DMS79 (cell line): ENCODE data around the gene HSF2BP.
"Not testable (repeated sequence)": the region's sequence is repeated elsewhere in the genome, so short reads cannot be mapped to it uniquely, and the experiment has no call there.

ENCODE experiments used
- DNase-seq: peaks from one replicate; lab custom pipeline; 2025; lab: John Stamatoyannopoulos, UW

HSF2BP gene

DNA sequence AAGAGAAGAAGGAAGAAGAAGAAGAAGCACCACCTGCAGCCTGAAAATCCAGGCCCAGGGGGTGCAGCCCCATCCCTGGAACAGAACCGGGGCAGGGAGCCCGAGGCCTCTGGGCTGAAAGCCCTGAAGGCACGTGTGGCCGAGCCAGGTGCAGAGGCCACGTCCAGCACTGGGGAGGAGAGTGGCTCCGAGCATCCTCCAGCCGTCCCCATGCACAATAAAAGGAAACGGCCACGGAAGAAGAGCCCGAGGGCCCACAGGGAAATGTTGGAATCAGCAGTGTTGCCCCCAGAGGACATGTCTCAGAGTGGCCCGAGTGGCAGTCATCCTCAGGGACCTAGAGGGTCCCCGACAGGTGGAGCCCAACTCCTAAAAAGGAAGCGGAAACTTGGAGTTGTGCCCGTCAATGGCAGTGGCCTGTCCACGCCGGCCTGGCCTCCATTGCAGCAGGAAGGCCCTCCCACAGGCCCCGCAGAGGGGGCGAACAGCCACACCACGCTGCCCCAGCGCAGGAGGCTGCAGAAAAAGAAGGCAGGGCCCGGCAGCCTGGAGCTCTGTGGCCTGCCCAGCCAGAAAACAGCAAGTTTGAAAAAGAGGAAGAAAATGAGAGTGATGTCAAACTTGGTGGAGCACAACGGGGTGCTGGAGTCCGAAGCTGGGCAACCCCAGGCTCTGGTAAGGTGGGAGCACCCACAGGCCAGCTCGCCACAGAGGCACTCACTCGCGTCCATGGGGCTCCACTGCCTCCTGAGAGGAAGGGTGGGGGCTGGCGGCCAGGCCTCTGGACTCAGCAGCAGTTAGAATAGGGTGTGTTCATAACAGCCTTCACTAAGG is 28.5 kb upstream of the HSF2BP start:
- no peak for DNase-seq

DNA sequence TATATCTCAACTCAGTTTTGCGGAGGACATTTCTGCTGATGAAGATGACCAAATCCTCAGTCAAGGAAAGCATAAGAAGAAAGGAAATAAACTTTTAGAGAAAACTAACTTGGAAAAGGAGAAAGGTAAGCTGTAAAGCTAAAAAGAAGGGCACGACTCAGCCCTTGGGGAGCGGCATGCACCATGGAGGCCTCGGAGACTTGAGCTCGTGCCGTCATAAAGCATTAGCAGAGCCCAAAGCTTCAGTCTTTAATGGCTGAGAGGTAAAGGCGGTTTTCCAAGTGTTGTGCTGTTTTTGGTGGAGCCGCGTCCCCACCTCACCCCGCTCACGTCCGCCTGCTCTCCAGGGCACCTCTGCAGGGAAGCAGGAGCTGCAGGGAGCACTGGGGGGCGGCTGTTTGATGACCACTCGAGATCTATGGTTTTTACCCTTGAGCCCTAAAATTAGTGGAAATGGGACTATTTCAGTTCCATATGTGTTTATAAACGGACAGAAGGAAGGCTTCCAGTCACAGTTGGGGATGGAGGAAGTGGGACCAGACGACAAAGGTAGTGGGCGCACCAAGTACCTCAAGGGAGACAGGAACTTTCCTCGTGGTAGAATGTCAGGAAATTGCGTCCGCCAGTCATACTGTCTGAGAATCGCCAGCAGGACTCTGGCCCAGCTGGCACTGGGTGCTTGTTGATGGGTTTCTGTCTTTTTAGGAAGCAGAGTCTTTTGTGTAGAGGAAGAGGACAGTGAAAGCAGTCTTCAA is 27.7 kb upstream of the HSF2BP start:
- DNase-seq: no peak

DNA sequence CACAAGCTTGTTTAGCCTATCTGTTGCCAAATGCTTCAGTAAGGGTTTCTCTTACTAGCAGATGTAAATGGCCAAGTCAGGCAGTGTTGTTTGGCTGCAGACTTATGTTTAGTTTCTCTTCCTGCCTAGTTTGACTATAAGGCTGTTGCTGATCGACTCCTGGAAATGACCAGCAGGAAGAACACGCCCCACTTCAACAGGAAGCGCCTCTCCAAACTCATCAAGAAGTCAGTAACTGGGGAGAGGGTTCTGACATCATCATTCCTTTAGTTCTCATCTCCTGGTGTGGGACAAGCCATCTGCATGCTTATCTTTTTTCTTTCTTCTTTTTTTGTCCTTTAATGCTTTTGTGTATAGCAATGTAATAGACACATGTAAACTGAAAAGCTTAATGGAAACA is 25.1 kb upstream of the HSF2BP start:
- DNase-seq: no peak

DNA sequence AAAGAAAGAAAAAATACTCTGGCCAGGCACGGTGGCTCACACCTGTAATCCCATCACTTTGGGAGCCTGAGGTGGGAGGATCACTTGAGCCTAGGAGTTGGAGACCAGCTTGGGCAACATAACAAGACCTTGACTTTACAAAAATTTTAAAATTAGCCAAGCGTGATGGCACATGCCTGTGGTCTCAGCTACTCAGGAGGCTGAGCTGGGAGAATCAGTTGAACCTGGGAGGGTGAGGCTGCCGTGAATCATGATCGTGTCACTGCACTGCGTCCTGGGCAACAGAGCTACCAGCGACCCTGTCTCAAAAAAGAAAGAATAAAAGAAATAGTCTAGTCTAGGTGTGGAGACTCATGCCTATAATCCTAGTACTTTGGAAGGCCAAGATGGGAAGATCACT is 22.4 kb upstream of the HSF2BP start:
- DNase-seq: no peak

DNA sequence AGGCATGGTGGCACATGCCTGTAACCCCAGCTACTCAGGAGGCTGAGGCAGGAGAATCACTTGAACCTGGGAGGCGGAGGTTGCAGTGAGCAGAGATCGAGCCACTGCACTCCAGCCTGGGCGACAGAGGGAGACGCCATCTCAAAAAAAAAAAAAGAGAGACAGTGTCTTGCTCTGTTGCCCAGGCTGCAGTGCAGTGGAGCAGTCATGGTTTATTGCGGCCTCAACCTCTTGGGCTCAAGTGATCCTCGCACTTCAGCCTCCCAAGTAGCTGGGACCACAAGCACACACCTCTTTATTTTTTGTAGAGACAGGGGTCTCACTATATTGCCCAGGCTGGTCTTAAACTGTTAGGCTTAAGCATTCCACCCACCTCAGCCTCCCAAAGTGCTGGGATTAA is 21.1 kb upstream of the HSF2BP start:
- not testable (repeated sequence) for DNase-seq

DNA sequence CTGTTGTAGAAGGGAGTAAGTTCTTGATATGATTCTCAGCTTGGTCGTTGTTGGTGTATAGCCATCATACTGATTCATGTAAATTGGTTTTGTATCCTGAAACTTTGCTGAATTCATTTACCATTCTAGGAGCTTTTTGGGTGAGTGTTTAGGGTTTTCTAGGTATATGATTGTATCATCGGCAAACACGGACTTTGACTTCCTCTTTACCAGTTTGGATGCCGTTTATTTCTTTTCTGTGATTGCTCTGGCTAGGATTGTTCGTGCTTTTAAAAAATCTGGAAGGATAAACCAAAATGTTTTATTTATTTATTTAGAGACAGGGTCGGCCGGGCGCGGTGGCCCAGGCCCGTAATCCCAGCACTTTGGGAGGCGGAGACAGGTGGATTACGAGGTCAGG is 20.7 kb upstream of the HSF2BP start:
- DNase-seq: no peak

DNA sequence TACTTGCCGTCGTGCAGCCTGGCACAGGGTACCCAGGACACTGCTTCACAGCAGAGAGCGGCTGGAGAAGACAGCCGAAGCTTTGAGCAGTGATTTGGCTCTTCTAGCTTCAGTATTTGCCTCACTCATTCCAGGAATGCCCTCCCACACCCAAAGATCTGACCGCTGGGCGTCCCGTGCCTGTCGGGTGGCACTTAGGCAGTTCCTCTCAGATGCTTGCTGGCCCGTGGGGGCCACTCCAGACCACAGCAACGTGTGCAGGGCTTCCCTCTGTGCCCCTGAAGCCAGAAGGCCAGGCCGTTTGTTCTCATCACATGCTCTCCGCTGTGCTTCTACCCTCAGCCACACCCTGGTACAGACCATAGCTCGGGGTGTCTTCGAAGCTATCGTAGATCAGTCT is 17.1 kb upstream of the HSF2BP start:
- no peak for DNase-seq

DNA sequence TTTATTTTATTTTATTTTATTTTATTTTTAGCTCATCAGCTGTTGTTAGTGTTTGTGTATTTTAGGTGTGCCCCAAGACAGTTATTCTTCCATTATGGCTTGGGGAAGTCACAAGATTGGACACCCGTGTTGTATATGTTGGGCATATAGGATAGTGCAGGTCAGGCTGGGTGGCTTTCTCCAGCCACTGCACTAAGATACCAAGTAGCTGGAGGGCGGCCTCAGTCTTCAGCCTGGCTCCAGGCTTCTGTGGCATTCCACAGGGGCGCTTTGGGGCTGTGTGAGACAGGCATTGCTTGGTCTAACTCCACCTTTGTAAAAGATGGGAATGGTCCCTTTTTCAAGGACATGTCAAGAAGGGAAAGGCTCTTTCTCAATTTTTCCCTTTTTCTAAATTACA is 16.6 kb upstream of the HSF2BP start:
- no peak for DNase-seq

DNA sequence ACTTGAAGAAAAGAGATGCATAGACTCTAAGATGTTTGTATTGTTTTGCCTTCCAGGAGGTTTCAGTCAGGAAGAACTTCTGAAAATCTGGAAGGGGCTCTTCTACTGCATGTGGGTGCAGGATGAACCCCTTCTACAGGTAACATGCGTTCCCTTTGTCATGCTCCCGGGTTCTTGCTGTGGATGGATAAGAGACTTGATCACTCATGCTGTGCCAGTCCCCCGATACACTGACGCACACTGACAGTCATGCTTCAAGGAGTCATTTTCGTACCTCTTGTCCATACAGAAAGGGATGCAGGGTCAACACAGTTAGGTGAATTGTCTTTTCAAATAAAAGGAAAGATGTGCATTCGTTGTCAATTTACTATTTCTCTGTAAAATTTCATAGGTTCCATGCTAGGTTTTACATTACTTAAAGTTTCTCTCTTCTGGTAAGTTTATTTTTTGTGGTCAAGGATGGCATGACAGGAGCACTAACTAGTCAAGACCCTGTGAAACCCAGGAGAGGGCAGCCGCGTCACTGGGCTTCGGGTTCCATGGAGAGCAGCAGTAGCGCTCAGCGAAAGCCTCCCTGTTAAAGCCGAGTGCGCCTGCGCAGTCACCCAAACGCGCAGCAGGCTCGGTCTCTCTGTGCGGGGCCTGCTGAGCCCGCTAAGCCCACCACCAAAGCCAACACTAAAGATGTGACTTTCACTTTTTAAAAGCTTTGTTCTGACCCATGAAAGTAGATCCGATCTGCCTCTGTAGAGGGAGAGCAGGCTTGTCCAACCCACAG is 10.7 kb upstream of the HSF2BP start:
- no peak for DNase-seq

DNA sequence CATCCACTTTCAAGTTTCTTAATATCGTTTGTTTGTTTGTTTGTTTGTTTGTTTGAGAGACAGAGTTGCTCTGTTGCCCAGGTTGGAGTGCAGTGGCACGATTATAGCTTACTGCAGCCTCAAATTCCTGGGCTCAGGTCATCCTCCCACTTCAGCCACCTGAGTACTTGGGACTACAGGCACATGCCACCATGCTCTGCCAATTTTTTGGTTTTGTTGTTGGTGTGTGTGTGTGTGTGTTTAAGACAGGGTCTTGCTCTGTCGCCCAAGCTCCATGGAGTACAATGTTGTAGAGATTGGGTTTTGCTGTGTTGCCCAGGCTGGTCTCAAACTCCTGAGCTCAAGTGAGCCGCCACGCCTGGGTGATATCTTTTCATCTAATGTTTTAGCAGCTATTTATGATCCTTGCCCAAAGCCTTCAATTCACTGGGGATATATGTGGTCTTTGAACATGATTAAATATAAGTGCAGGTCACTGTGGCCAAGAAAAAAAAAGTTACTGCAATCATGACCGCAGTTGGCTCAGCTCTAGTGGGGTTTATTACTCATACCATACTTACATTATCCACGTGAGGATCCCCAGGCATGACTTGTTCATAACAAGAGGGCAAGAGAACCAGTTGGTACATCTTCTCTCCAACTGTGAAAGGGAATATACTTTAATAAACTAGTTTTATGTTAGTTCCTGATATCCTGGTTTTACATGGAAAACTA is 8.1 kb upstream of the HSF2BP start:
- DNase-seq: peak; percentile 84

DNA sequence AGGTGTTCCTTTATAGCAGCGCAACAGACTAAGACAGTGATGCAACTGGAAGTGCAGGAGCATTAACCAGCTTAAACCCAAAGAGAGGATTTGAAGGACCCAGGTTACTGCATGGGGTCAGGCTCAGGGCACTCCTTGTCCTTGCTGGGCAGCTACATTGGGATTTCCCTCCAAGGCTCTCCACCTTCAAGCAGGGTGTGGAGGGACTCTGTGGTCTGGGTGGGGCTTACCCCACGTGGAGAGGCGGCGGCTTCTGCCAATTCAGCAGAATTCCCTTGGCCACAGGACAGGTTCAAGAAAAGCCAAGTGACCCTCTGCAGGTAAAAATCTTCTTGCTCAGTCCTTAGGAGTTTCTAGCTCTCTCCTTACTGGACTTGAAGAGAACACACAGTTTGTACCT is 6.6 kb upstream of the HSF2BP start:
- no peak for DNase-seq

DNA sequence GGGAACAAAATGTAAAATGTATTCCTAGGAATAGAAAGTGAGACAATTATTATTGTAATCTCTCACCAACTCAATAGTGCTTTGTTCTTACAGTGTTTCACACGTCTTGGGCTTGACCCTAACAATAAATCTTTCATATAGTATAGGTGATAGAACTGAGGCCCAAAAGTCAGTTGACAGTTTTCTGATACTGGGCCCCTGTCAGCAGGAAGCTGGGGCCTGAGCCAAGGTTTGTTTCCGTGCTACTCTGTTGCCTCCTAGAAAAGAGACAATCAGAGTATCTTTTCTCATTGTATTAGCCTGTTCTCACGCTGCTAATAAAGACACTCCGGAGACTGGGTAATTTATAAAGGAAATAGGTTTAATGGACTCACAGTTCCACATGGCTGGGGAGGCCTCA is 5.1 kb upstream of the HSF2BP start:
- DNase-seq: no peak

DNA sequence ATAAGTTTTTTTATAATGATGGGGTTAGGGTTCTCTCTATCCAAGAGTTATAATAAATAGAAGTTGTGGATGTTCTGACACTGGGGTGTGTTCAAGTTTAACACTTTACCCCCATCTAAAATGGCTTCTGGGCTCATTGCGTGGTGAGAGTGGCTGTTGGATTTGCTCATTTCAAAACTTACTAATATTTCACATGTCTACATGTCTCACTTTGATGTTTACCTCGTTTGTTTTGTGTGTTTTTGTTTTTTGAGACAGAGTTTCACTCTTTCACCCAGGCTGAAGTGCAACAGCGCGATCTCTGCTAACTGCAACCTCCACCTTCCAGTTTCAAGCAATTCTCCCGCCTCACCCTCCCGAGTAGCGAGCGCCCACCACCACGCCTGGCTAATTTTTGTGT is 3.7 kb upstream of the HSF2BP start:
- no peak for DNase-seq

DNA sequence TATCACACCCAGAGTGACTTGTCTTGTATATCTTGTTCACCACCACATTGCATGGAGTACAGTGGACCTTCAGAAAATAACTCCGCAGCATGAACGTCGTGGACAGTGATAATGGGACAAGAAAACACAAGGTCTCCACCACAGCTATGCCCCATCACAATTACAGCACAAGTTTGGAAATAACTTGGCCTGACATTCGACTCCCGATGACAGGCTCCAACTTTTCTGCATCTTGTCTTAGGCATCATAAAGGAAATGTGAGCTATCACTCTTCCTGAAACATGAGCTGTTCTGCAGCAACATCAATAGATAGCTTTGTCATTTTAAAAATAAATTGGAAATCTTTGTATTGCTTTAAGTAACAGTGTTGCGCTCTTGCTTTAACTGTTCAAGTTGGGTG is 3.0 kb upstream of the HSF2BP start:
- DNase-seq: no peak

DNA sequence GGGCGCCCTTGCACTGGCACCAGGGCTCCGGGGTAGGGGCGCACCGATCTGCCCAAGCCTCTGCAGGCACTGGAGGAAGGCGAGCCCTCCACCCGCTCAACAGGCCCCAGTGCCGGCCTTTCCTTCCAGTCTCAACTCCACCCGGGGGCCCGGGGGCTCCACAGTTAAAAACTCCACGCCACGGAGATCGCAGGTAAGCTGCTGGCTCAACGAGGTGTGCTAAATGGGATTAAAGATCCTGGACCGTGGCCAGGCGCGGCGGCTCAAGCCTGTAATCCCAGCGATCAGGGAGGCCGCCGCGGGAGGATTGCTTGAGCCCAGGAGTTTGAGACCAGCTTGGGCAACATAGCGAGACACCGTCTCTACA is 536 bp downstream of the HSF2BP start:
- DNase-seq: no peak

DNA sequence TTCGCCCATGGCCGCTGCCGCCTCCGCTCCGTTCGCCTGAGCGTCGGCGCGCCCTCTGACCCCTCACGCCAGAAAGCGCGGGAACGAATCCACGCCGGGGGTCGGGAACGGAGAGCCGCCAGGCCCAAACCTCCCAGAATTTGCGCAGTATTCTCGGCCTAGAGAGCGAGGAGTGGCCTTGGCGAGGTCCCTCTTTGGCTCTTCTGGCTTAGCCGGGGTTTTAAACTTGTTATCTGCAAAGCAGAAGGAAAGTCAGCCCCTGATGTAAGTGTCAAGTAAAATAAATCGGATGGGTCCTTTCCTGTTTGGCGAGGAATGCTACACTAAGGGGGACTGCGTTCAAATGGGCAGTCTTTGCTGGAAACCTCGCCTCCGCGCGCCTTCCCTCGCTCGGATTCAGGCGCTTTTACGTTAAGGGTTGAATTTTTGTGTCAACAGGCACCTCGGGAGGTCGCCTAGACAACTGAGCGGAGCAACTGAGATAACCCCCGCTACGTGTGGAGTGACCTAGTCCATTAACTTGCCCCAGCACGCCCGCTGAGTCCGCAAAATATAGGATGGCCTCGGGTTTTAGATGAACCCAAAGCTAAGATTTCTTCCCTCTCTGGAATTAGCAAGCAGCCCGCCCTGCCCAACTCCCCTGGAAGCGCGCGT is 1.1 kb downstream of the HSF2BP start:
- no peak for DNase-seq

DNA sequence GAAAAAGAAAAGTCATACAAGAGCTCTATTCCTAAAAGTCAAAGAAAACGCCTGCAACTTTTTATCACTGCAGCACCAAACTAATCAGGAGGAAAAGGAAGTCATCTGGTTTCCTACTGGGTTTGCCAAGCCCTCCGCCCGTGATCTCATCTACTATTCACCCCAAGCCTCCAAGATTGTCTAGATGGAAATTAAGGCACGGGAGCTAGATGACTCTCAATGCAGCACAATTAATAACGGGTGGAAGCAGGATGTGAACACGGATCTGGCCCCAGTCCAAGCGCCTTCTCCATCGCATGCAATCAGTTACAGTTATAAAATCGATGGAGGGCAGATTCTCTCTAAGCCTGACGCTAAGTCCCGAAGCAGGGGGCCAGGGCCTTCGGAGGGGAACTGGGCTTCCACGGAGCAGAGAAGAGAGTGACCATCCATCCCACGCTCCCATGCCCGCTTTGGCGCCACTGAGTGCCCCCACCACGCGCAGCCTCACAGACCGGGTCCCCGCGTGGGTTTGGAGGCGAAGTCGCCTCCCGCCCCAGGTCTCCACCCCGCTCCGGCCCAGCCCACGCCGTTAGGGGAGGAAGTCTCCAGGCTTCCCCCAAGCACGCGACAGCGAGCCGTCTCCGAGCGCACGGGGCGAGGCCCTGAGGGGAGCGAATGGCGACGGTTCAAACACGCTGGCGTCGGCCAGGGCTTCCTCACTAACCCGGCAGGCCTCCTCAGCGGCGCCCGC is 1.8 kb downstream of the HSF2BP start:
- DNase-seq: no peak

DNA sequence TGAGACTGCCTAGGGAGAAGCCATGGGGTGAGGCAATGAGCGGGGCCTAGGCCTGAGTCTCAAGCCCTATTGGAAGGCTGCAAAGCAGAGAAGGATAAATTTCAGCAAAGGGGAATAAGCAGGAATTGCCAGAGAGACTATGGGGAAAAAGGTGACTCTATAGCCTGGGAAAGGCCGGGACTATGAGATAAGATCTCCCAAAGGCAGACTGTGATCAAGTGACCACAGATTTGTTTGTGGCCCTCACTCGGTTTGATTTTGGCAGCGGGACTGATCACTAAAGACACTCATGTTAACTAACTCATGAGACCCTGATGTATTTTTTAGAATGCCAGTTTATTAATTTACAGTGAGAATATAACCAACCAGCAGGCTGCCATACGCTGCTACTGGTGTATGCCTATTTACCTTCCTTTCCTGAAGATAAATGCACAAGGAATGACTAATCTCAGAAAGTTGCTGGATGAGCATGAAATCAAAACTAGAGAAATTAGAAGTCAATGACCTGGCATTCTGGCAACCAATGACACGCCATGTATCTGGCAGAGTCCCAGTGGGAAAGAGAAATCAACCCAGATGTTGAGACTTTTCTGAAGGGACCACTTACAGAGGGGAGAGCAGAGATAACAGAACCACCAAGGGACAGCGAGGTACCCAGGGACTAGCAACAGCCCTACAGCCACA is 4.3 kb downstream of the HSF2BP start:
- no peak for DNase-seq

DNA sequence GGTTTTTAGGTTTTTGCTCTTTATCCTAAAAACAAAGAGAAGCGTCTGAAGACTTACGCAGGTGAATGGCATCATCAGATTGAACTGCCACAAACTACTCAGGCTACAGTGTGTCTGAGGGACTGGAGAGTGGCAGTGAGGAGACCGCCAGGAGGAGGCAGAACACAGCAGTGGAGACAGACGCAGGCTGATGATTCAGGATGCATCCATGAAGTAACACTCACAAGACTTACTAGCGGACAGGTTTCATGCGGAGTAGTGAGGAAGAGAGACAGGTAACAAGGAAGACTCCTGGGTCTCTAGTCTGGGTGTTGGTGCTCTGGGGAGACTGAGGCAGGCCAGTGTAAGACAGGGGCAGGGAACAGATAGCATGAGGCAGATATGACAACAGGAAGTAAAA is 5.7 kb downstream of the HSF2BP start:
- DNase-seq: no peak

DNA sequence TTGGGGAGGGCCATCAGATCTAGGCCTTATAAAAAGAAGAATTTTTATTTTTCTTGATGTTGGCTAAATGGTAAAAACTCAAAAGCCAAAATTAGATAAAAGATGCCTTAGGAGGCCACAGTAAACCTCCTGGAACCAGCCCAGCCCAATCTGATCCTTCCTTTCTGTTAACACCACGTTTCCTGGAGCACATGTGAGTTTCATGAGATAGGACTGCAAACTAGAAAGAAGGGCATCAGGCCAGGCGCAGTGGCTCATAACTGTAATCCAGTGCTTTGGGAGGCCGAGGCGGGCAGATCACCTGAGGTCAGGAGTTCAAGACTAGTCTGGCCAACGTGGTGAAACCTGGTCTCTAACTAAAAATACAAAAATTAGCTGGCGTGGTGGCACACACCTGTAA is 6.7 kb downstream of the HSF2BP start:
- DNase-seq: no peak
